Inferior parietal cortex (tissue), 1 donor: ENCODE data around the gene EBPL.

Experiments
- DNase-seq: peaks from one replicate; pipeline ENCODE4 v3.0.0-alpha.2; 2016; ENCODE audit errors: extremely low spot score

Gene EBPL

DNA sequence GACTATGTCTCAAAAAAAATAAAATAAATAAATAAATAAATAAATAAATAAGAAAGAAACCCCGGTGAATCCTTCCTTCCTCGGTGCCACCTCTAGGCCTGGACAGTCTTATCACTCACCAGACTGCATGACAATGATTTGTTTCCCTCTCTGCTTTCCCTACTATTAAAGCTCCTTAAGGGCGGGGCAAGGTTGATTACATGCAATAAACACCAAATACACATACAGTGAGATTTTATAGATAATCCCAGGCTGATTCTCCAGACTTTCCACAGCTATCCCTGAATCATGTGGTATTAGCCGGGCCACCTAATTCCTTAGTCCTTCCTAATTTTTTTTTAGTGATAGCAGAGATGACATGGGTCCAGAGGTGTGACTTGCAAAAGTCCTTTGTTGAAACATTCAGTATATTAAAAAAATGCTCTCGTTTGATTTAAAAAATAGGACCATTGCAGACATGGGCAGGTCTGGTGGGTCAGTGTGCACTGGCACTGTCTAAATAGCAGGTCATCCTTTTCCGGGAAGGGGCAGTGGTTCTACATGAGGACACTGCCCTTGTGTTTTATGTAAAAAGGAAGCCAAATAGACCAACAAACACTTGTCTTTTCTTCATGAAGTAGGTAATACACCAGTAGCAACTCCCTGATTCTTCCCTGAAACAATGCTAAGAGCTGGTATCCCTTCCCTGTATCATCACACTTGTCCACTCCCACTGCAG is 14.5 kb downstream of the EBPL start:
- DNase-seq: no peak

DNA sequence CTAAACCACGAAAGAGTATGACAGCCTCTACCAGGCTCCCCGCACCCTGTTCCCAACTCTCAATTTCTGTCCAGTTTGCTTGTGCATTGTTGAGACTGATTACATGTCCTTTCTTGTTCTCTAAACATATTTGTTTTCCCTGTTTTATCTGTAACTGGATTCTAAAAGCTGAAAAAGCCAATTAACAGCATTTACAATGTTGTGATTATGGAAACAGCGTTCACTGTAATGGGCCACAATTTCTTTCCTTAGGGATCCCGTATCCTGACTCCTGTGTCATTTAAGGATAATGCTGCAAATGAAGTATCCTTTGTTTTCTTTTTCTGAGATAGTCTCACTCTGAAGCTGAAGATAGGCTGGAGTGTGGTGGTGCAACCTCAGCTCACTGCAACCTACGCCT is 20.5 kb downstream of the EBPL start:
- DNase-seq: no peak

DNA sequence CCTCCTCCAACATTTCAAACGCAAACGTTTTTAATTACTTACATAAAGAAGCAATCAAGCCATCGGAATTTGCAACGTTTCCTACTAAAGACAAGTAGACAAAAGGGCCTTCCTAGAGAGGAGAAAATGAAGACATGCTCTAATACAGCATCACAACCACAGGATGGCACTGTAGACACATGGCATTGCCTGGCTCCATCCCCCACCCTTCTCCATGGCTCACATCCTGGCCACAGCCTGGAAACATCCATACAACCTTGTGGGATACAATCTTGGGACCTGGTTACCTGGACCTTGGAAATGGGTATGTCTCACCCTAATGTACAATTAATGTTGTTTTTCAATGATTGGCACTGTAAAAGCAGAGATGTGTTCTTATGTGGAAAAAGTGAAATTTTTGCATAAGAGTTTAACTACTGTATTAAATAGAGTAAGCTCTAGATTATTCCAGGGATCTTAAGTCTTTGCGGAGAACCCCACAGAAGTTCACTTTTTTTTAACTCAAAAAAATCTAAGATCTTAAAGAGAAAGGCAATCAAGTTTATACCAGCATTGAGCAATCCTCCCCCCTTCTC is 21.5 kb downstream of the EBPL start:
- peak; percentile 68 for DNase-seq

DNA sequence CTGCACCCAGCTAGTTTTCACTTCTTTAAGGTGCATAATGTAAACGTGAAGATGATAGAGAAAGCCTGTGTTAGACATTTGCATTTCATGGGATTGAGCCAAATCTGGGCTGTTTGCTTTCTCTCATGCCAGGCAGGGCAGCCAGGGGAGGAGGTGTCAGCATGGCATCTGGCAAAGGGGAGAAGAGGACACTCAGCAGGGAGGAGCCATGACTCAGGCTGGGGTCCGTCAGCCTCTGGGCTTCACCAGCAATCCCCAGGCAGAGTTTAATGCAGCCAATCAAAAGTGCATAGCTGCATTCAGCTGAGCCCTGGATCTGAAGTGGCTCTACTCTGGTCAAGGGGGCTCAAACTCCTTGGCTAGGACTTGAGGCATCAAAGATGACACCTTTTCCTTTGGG is 23.5 kb downstream of the EBPL start:
- DNase-seq: no peak

DNA sequence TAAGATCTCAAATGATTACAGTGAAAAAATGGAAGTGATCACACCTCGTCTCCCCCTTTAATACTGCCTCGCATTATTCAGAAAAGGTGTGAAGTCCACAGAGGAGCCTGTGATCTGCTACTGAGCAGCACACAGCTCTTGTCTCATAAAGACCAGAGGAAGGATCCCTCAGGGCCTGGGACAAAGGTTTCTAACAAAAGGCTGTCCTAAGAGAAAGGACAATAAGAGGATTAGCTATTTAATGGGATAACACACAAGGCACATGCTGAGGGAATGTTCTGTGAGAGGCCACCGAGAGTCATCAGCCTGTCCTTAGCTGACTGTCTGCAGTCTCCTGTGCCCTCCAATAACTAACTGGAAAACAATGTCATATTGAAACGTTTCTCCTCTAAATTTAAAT is 26.7 kb downstream of the EBPL start:
- DNase-seq: no peak

DNA sequence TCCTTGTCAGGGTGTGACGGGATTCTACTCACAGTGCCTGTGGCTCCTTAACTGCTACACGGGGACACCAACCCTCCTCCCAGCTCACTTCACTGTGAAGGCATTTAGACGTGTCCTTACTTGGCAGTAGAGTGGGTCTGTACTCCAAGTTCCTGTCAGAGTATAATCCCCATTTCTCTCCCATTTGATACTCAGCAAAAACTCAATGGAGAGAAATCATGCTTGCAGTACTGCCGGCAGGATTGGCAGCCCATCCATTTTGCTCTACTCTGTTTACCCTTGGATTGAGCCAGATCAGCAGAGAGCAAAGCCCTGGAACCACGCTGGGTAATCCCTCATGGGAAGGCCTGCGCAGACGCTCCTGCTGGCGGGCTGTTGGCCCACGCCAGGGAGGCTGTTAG is 34.0 kb downstream of the EBPL start:
- DNase-seq: no peak

DNA sequence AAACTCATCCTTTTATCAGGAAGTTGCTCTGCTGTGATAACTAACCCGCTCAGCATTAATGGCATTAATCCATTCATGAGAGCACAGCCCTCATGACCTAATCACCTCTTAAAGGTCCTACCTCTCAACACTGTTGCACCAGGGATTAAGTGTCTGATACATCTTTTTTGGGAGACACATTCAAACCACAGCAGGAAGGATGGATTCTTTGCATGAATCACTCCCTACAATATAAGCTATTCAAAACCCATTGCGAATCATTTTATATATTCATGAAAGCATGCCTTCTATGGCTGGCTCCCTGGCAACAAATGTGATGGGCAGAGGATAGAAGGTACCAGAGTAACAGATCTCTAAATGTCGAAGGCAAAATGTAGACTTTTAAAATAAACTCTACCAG is 35.4 kb downstream of the EBPL start:
- no peak for DNase-seq

DNA sequence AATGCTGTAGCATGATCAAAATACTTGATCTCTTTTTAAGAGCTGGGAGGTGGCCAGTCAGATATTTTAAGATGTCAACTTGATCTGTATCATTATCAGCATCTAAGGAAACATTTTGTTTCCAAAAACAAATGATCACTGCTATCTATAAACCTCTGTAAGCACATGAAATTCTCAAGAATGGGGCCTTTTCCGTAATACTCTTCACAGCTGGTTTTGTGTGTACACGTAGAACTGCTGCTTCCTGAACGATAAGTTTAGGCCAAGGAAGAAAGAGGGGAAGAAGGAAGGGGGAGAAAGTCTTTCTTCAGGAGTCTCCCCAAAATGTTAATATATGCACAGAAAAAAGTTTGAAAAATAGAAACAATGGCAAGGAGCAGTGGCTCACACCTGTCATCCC is 37.3 kb downstream of the EBPL start:
- DNase-seq: no peak

DNA sequence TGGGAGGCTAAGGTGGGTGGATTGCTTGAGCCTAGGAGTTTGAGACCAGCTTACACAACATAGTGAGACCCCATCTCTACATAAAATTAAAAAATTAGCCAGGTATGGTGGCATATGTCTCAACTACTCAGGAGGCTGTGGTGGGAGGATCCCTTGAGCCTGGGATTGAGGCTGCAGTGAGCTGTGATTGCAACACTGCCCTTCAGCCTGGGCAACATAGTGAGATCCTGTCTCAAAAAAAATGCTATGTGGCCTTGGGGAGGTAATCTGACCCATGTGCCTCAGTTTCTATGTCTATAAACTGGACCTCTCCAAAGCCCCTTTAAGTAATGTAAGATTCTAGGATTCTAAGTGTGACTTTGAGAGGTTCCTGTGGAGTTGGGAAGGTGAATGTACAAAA is 37.8 kb downstream of the EBPL start:
- DNase-seq: no peak

DNA sequence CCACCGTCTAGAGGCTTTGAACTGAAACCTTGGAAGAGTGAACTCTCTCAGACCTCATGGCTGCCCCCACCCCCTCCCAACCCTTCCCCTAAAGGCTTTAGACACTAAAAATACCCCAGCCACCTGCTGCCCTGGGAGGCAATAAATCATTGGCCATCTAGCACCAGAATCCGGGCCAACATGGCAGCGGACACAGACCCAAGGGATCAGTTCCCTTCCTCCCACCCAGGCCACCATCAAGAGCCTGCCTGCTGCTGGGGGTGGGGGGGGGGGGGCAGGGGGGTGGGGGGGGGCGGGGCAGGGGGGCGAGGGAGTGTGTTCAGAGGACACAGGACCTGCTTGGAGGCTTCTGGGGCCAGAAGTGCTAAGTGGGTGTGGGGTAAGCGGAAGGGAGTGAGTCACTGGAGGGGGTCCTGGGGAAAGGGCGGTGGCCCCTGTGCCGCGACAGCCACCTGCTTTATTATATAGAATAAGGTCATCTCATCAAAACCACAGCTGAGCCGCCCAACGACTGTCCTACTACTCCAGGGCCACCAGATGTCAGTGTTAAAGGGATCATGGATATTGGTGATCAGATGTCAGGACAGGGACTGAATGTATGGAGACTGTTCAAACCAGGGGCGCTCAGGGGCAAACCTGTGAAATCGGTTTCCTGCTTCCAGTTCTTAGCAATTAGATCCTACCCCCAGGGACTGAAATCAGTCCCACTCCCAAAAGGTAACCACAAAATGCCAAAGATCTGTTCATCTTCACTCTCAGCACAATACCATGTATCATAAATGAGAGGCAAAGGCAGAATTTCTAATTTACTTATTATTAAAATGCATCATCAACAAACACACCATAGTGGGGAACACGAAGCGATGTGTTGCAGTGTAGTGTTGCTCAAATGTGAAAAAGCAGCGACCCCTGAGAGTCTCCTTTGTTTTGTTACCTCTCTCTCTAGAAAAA is 38.7 kb downstream of the EBPL start:
- no peak for DNase-seq

DNA sequence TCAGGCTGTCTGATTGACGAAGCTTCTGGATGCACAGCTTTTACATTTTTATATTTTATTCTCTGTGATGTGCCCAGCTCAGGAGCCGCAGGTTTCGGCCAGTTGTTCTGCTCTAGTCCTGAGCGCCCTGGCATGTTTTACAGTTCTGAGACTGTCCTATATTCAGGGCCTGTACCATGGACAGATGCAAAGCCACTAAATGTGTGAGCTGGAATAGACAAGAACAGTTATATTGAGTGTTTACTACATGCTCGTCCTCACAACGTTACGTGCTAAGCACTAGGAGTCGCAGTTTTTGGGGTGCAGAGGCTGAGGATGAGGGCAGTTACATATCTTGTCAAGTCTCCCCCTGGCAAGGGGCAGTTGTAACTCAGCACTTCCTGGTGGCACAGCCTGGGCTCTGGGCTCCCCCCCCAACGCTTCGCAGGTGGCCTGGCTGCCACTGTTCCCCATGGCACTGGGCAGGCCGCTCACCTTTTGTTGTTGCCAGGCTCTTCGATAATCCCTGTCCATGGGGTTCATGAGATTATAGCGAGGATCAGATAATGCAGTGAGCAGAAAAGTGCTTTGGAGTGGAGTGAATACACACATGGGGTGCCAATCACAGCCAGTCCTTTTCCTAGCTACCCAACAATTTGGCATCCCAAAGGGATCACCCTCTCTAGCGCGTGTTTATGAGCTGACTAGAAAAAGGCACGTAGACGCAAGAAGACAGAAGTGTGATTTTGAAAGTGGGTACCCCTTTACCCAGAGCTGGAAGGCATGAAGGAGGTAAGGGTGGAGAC is 39.5 kb downstream of the EBPL start:
- no peak for DNase-seq

DNA sequence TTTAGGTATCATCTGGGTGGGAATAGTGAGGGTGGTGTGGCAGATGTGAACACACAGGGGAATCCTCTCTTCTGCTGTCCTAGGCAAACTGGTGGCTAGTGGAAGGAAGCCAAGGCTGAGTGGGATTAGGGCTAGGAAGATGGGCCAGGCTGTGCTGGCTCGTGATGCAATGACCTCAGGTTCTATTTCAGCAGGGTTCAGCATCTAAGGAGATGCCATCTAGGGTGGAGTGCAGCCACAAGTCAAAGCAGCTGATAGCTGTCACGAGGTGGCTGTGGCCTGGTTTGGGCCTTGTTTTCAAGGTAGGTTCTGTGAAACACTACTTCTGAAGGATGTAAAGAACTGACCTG is 41.3 kb downstream of the EBPL start:
- DNase-seq: no peak

DNA sequence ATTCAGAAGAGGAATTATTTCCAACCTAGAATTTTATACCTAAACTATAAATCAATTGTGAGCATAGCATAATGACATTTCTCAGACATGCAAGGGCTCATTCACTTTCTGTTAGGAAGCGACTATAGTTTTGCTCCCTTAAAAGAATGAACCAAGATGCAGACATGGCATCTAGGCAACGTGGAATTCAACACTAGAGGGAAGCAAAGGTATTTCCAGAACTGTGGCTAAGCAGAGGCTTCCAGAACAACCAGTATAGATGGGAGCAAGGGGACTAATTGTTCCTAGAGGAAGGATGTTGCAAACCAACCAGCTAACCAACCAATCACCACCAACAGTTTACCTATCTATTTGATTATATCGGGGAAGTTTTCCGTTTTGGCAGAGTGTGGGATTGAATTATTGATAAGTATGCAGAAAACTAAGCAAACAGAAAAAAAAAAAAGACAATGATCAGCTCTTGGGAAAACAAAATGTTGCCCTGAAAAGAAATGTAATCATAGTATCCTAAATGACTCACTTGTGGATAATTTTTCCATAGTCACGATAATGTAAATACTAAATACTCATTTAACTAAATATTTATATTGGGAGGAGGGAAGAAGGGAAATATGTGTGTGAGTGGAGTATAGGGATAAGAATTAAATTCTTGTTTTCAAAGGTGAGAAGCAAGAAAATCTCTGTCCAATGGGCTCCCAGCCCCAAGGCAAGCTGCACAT is 41.9 kb downstream of the EBPL start:
- no peak for DNase-seq

DNA sequence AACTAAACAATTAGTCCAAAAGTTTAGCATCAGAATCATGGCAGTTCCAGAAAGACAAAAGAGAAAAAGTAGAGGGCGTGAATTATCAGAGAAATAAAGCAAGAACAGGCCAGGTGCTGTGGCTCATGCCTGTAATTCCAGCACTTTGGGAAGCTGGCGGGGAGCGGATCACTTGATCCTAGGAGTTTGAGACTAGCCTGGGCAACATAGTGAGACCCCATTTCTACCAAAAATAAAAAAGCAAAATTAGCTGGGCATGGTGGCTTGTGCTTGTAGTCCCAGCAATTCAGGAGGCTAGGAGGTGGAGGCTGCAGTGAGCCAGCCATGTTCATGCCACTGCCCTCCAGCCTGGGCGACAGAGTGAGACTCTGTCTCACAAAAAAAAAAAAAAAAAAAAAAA is 44.6 kb downstream of the EBPL start:
- DNase-seq: no peak

DNA sequence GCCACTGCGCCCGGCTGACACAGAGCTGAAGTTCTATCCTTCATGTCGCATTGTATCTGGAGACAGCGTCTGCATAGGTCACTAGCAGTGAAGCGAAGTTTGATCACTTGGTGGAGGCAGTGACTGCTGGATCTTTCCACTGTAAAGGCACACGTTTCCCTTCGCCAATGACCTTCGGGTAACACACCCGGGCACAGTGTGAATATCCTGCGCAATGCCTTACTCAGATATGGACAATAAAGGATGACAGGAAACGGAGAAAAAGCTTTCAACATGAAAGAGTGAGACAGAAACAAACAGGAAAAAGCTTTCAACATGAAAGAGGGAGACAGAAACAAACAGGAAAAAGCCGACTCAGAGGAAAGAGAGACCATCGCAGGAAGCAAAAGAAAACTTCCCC is 45.8 kb downstream of the EBPL start:
- no peak for DNase-seq

DNA sequence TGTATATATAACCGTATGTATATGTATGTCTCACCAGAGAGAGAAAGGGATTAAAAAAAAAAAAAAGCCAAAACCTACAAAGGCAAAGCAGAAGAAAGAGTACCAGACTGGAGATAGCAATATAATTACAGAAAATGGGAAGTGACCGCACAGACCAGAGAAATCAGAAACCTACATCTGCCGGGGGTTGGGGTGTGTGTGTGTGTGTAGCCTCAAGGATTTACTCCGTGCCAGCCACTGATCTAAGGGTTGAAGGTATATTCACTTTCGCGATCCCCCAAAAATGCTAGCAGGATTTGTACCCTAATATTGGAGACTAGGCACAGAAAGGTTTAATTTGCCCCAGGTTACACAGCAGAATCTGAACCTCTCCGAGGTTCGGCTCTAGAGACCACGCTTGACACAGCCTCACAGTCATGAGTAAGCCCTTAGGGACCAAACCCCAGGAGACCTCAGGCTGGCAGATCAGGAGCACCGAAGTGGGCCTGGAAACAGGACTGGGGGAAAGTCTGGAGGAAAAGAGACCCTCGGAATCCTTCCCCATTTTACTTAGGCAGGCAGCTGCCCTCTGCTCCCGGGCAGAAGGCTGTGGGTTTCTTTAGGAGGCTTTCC is 48.1 kb downstream of the EBPL start:
- DNase-seq: no peak

DNA sequence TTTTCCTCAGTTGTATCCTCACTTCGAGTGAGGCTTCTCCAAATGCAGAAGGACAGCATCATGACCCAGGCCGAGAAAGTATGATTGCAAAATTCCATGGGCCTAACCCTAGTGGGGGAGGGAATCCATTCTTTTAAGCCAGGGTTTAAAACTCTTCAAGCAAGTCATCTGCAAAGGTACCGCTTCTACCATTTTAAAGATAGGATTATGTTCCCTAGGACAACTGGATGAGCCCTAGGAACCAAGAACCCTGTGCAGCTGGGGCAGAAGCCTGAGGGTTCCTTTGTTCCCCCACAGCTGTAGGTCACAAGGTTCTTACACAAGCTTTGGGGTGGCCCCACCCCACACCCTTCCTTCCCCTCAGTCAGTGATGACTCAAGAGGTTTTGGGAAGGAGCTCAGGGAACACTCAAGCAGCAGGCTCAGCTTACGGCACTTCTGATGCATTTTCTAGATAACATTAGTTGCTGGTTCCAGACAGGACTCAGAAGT is 49.4 kb downstream of the EBPL start:
- DNase-seq: no peak

DNA sequence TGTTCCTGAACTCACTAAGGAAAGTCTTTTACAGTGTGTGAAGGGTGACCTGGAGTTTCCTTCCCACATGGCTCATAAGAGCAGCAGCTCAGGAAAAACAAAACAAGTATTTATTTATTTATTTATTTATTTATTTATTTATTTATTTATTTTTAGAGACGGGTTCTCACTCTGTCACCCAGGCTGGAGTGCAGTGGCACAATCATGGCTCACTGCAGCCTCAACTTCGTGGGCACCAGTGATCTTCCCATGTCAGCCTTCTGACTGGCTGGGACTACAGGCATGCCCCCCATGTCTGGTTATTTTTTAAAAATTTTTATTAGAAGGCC is 52.6 kb downstream of the EBPL start:
- no peak for DNase-seq

DNA sequence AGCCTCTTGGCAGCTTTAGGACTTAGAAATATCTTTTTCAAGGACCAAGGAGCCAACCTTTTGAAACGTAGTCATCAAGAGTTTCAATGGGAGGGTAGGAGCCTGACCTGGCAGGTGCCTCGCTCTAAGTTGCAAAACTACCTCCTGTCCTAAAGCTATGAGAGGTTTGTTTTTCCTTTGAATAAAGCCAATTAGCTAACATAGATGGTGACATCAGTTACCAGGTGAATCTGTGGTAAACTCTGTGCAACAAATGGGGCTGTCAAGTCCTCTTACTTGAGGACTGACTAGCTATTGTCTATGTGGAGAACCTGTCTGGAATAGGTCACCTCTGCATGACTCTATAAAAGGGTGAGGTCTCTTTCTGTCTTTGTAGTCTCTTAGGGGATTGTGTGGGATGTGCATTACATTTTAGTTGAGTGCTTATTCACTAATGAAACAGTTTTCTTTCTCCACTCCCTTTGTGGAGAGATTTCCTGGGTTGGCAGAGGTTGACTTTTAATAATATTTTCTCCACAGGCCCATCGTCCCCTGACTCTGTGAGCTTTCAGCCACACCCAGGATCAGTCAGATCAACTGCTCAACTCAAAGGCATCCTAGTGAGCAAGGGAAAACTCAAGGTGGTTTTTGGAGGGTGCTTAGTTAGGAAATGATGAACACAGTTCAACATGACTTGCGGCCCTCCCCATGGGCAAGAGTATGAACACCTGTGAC is 53.1 kb downstream of the EBPL start:
- no peak for DNase-seq

DNA sequence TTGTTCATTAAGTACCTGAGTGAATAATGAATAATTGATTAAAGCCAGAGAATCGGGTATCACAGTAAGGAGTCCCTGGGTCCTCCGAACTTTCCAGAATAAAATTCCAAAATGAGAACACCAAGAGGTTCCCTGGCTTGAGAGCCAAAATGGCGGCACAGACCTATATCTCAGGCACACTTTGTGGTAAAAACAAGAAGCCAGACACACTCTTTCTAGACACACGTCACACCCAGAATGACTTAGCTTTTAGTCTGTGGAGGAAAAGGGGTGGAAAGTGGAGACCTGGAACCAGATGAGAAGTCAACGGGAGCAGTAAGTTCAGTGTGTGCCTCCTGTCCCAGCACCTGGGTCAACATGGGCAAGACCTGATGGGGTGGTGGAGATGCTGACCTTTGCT is 54.6 kb downstream of the EBPL start:
- DNase-seq: no peak
